ENCODE measurements around the gene EEF1G. TPM values are rescaled to one million over a fixed set of nuclear protein-coding genes. Genes with fewer than 3 reads are reported as not detected.
"Not testable (repeated sequence)": the region's sequence is repeated elsewhere in the genome, so short reads cannot be mapped to it uniquely, and the experiment has no call there.

The EEF1G gene
- total RNA-seq, 4 donors from 2014 or later: 337 to 1,276 (median 1,207) TPM

GRCh38 chr11:62552485-62553079 lies 21.1 kb downstream of the EEF1G start:
- Histone ChIP-seq H3K4me1 (peaks cover 80 to 98% (median 93%) of the 10 kb centered on the region in 4 donors), H3K4me3 (peak overlapping the region in 1 of 4 donors; percentile 25), H3K27me3 (no peaks in the 10 kb centered on the region), H3K36me3 (no peaks in the 10 kb centered on the region), H3K27ac (peak overlapping the region; percentile 96 to 100 (median 97)), H3K9me3 (no peaks in the 10 kb centered on the region)
- no peak for DNase-seq
- in situ Hi-C loops (cut with MboI; ENCODE audit: low pct_ligation_motif_present in 1 of 4, low pct_unique_long_range_greater_than_20kb in 1 of 4, low sequenced_read_pairs in 3 of 4) (loop anchor here in 2 of 4 donors (10.0 kb wide), 1 partner anchor 128 kb away; no protein-coding TSS in a partner anchor), intact Hi-C loops (cut with DNase I; ENCODE audit: low total_unique reads) (no loop called here)
- no peak for TF ChIP-seq POLR2AphosphoS5 (IDR thresholded peaks at IDR 0.05)
- TF ChIP-seq CTCF (IDR thresholded peaks at IDR 0.05): no peak
- TF ChIP-seq POLR2A (IDR thresholded peaks at IDR 0.05): no peak
- no peak for TF ChIP-seq EP300 (IDR thresholded peaks at IDR 0.05; ENCODE audit: low read depth)
- 22 to 24% methylated on average over 2 to 4 of the region's 4 CpGs for WGBS, 2 donors (ENCODE audit: low coverage in 1 of 2)

GRCh38 chr11:62550478-62550877 lies 23.2 kb downstream of the EEF1G start:
- in situ Hi-C loops (cut with MboI; ENCODE audit: low pct_ligation_motif_present in 1 of 4, low pct_unique_long_range_greater_than_20kb in 1 of 4, low sequenced_read_pairs in 3 of 4): loop anchor here in 2 of 4 donors (10.0 kb wide), 1 partner anchor 126 kb away; no protein-coding TSS in a partner anchor
- DNase-seq; intact Hi-C loops (cut with DNase I; ENCODE audit: low total_unique reads); H3K27me3 ChIP-seq; H3K36me3 ChIP-seq; H3K9me3 ChIP-seq; H3K4me3 ChIP-seq: not testable (repeated sequence)
- peaks cover 62 to 85% (median 79%) of the 10 kb centered on the region in 4 donors for H3K4me1 ChIP-seq
- whole genome bisulfite sequencing, 2 donors (ENCODE audit: low coverage in 1 of 2): 79 to 85% methylated on average over 1 to 2 of the region's 2 CpGs
- H3K27ac ChIP-seq: peak overlapping the region; percentile 96 to 100 (median 97)

- Histone ChIP-seq H3K36me3 (no peaks in the 10 kb centered on the region), H3K27ac (peak overlapping the region; percentile 96 to 100 (median 97)), H3K4me1 (peaks cover 45 to 79% (median 67%) of the 10 kb centered on the region in 4 donors), H3K27me3 (no peaks in the 10 kb centered on the region), H3K9me3 (no peaks in the 10 kb centered on the region), H3K4me3 (no peak overlapping the region)
- peak in 1 of 3 donors; percentile 26 for TF ChIP-seq POLR2AphosphoS5 (IDR thresholded peaks at IDR 0.05)
- TF ChIP-seq POLR2A (IDR thresholded peaks at IDR 0.05): no peak
- intact Hi-C loops (cut with DNase I; ENCODE audit: low total_unique reads): loop anchor here (10.0 kb wide), 1 partner anchor 154 kb away; no protein-coding TSS in a partner anchor
- WGBS, 2 donors (ENCODE audit: low coverage in 1 of 2): 39 to 55% methylated on average over 11 to 17 of the region's 17 CpGs
- peak; percentile 68 for DNase-seq
- in situ Hi-C loops (cut with MboI; ENCODE audit: low pct_ligation_motif_present in 1 of 4, low pct_unique_long_range_greater_than_20kb in 1 of 4, low sequenced_read_pairs in 3 of 4): loop anchor here in 1 of 4 donors (10.0 kb wide), 1 partner anchor 124 kb away; no protein-coding TSS in a partner anchor
Measured at GRCh38 chr11:62548545-62549335, 25.0 kb downstream of the EEF1G start.

GRCh38 chr11:62547691-62548281 lies 25.9 kb downstream of the EEF1G start:
- Histone ChIP-seq H3K4me3 (peak overlapping the region in 3 of 4 donors; percentile 75 to 96 (median 85)), H3K36me3 (no peaks in the 10 kb centered on the region), H3K27ac (peak overlapping the region; percentile 96 to 100 (median 97)), H3K4me1 (peaks cover 37 to 78% (median 65%) of the 10 kb centered on the region in 4 donors), H3K9me3 (no peaks in the 10 kb centered on the region), H3K27me3 (no peaks in the 10 kb centered on the region)
- 60 to 61% methylated on average over 3 to 8 of the region's 8 CpGs for WGBS, 2 donors (ENCODE audit: low coverage in 1 of 2)
- intact Hi-C loops (cut with DNase I; ENCODE audit: low total_unique reads): loop anchor here (10.0 kb wide), 1 partner anchor 153 kb away; no protein-coding TSS in a partner anchor
- in situ Hi-C loops (cut with MboI; ENCODE audit: low pct_ligation_motif_present in 1 of 4, low pct_unique_long_range_greater_than_20kb in 1 of 4, low sequenced_read_pairs in 3 of 4): loop anchor here in 1 of 4 donors (10.0 kb wide), 1 partner anchor 123 kb away; no protein-coding TSS in a partner anchor
- TF ChIP-seq POLR2AphosphoS5 (IDR thresholded peaks at IDR 0.05) (peak in 2 of 3 donors; percentile 17 to 44), EP300 (IDR thresholded peaks at IDR 0.05; ENCODE audit: low read depth) (no peak), POLR2A (IDR thresholded peaks at IDR 0.05) (no peak)
- DNase-seq: no peak

- TF ChIP-seq POLR2AphosphoS5 (IDR thresholded peaks at IDR 0.05) (no peak), POLR2A (IDR thresholded peaks at IDR 0.05) (no peak), CTCF (IDR thresholded peaks at IDR 0.05) (no peak), EP300 (IDR thresholded peaks at IDR 0.05; ENCODE audit: low read depth) (no peak)
- intact Hi-C loops (cut with DNase I; ENCODE audit: low total_unique reads): loop anchor here (10.0 kb wide), 1 partner anchor 152 kb away; no protein-coding TSS in a partner anchor
- in situ Hi-C loops (cut with MboI; ENCODE audit: low pct_ligation_motif_present in 1 of 4, low pct_unique_long_range_greater_than_20kb in 1 of 4, low sequenced_read_pairs in 3 of 4): loop anchor here in 1 of 4 donors (10.0 kb wide), 1 partner anchor 122 kb away; no protein-coding TSS in a partner anchor
Measured at GRCh38 chr11:62546929-62547625, 26.6 kb downstream of the EEF1G start.

More at GRCh38 chr11:62546929-62547625, 26.6 kb downstream of the EEF1G start:
- H3K4me1 ChIP-seq: peaks cover 36 to 78% (median 64%) of the 10 kb centered on the region in 4 donors
- DNase-seq: peak; percentile 54
- H3K4me3 ChIP-seq: peak overlapping the region; percentile 74 to 96 (median 80)
- no peaks in the 10 kb centered on the region for H3K36me3 ChIP-seq
- H3K27ac ChIP-seq: peak overlapping the region; percentile 96 to 100 (median 97)
- H3K9me3 ChIP-seq: no peaks in the 10 kb centered on the region
- WGBS, 2 donors (ENCODE audit: low coverage in 1 of 2): 36 to 37% methylated on average over 4 to 34 of the region's 40 CpGs
- H3K27me3 ChIP-seq: no peaks in the 10 kb centered on the region

Data from transverse colon (tissue), 4 donors.